MM.1S (cell line): ENCODE data around the gene SMAP1.

Experiments used
- CTCF ChIP-seq: fragments of 300-600 bp; sonication (generic); IDR thresholded peaks from 2 replicates; pipeline ENCODE4 v1.5.1; 2016; ENCODE audit warnings: antibody characterized with exemption, low read length, mixed read lengths
- EZH2 ChIP-seq: fragments of 300-600 bp; sonication (generic); optimal IDR thresholded peaks from 2 replicates; pipeline ENCODE3; 2017; ENCODE audit warnings: low read depth, mild to moderate bottlenecking, antibody characterized with exemption, low read length, mixed read lengths
- EZH2phosphoT487 ChIP-seq: fragments of 300-600 bp; sonication (generic); IDR thresholded peaks from 2 replicates; pipeline ENCODE4 v1.6.1; 2018; ENCODE audit warnings: antibody characterized with exemption, low read length

- TF ChIP-seq CTCF (no peak), EZH2 (no peak), EZH2phosphoT487 (no peak)
Observed at GRCh38 chr6:70874181-70874913, 206.7 kb downstream of the SMAP1 start.
